IPS-18a (cell line): ENCODE data around the gene CDH10.

Source experiments
- H3K27ac ChIP-seq: one replicate; pipeline ENCODE4 v1.5.1; 2013; ENCODE audit warnings: low read length
- H3K27me3 ChIP-seq: one replicate; pipeline ENCODE4 v1.6.1; 2013; ENCODE audit warnings: mild to moderate bottlenecking, low read length; ENCODE audit not compliant: control insufficient read depth, insufficient read depth
- H3K36me3 ChIP-seq: one replicate; pipeline ENCODE4 v1.6.1; 2013; ENCODE audit warnings: low read depth, low read length; ENCODE audit not compliant: control insufficient read depth
- H3K4me1 ChIP-seq: one replicate; pipeline ENCODE4 v1.6.1; 2013; ENCODE audit warnings: low read depth, low read length; ENCODE audit not compliant: control insufficient read depth
- H3K4me3 ChIP-seq: one replicate; pipeline ENCODE4 v1.5.1; 2013; ENCODE audit warnings: low read length
- H3K9ac ChIP-seq: one replicate; pipeline ENCODE4 v1.6.1; 2013; ENCODE audit warnings: mild to moderate bottlenecking, low read length, moderate library complexity
- H3K9me3 ChIP-seq: one replicate; pipeline ENCODE4 v1.6.1; 2013; ENCODE audit warnings: low read depth, low read length; ENCODE audit not compliant: control insufficient read depth

Gene CDH10

DNA sequence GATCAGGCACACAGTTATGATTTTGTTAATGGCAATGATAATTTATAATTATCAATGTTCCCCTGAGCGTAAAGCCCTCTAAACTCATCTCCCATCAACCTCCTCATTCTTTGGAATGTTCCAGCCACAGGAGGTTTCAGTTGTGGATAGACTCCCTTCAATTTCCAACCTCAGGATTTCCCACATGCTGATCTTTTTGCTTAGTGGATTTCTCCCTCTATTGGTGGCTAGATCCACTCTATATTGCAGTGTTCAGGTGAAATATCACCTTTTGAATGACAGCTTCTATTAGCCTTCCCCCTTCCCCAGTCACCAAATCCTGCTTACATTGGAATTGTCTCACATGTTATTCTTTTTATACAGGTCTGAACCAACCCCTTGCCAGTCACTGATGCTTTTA is 113.9 kb downstream of the CDH10 start:
- H3K36me3 ChIP-seq: no peaks in the 10 kb centered on the region
- H3K27ac ChIP-seq: no peak overlapping the region
- no peak overlapping the region for H3K4me3 ChIP-seq
- no peaks in the 10 kb centered on the region for H3K9me3 ChIP-seq
- no peaks in the 10 kb centered on the region for H3K4me1 ChIP-seq
- no peak overlapping the region for H3K9ac ChIP-seq
- H3K27me3 ChIP-seq: no peaks in the 10 kb centered on the region

DNA sequence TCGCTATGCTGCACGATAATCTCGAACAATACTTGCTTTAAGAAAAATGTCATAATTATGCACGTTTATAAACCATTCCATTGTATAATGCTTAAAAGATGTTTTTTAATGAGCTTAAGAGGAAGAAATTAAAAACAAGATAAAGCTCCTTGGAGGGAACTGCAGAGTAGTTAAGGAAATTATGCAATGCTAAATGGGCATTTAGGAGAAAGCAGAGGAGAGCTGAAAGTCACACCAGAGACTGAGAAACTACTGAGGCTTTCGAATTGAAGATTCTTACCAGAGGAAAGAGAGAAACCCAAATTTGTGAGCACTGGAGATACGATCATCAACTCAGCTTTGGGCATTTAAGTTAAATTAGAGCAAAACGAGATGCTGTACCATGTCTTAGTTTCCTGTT is 119.4 kb downstream of the CDH10 start:
- Histone ChIP-seq H3K27me3 (no peaks in the 10 kb centered on the region), H3K4me1 (no peaks in the 10 kb centered on the region), H3K4me3 (no peak overlapping the region), H3K27ac (no peak overlapping the region), H3K9me3 (no peaks in the 10 kb centered on the region), H3K36me3 (no peaks in the 10 kb centered on the region), H3K9ac (no peak overlapping the region)

DNA sequence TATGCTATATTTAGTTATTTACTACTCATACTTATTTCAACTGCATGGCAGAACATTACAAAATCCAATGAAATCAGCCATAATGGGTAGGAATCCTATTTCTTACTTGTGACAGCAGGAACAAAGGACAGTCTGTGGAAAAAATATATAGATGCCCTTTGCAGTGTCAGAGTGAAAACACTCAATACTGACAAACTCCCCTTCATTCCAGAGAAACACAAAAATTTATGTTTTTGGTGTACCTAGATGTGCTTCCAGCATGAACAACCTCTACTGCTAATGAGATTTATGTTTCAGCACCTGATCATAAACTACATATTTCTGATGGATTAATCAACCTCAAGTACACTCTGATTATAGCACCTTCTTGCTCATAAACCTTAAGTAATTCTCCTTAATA is 132.4 kb downstream of the CDH10 start:
- Histone ChIP-seq H3K9me3 (no peaks in the 10 kb centered on the region), H3K9ac (no peak overlapping the region), H3K4me3 (no peak overlapping the region), H3K27ac (no peak overlapping the region), H3K36me3 (no peaks in the 10 kb centered on the region), H3K4me1 (no peaks in the 10 kb centered on the region), H3K27me3 (no peaks in the 10 kb centered on the region)

DNA sequence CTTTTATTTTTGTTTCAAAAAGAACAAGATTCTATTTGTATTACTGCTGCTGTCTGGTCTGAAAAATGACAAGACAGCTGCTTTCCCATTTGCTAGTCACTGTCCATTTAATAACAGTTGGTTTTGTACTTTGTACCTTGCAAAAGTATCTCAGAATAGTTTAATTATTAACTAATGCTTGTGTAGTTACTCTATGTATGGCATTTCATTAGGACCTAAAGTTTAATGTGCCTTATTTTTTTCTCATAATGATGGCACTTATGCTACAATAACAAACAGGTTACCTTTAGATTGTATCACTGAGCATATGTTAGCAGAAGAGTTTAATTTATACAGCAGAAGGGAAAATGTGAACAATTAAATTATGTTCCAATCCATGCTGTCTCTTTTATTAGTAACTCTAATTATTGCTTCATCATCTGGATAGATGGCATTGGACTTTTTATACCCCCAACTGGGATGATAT is 134.2 kb downstream of the CDH10 start:
- Histone ChIP-seq H3K27ac (no peak overlapping the region), H3K36me3 (no peaks in the 10 kb centered on the region), H3K27me3 (no peaks in the 10 kb centered on the region), H3K9me3 (no peaks in the 10 kb centered on the region), H3K9ac (no peak overlapping the region), H3K4me1 (no peaks in the 10 kb centered on the region), H3K4me3 (no peak overlapping the region)

DNA sequence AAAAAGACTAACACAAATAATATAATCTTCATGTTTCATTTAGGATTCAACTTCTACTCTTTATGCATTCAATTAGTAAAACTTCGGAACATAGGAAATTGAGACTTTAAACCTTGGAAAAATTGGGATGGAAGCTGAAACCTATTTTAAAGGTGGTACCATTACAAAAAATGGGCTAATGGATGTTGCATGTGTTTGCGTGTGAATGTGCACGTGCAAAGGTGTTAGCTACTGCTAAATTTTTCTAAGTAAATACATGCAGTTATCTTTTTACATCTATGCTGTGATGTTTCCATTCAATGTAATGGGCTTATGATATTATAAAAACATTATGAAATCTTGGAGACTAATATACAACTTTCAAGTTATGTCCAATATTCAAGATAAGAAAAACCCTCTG is 134.8 kb downstream of the CDH10 start:
- H3K9ac ChIP-seq: no peak overlapping the region
- H3K9me3 ChIP-seq: no peaks in the 10 kb centered on the region
- H3K27ac ChIP-seq: no peak overlapping the region
- H3K4me3 ChIP-seq: no peak overlapping the region
- no peaks in the 10 kb centered on the region for H3K27me3 ChIP-seq
- H3K4me1 ChIP-seq: no peaks in the 10 kb centered on the region
- no peaks in the 10 kb centered on the region for H3K36me3 ChIP-seq

DNA sequence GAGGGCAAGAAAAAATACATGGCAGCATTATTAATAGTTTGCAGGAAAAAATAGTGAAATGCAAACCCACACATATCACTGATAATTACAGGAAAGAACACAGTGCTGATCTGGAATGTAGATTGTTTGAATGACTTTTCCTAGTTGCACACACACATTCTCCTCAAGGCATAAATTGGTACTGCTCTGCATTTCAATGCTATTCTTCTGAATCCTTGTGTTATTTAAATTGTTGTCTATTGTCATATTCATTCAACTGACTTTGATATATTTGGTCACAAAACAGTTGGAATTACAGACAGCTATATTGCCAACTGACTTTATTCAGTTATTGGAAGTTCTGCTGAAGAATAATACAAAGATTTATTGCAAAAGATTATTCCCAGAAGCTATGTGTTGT is 139.5 kb downstream of the CDH10 start:
- Histone ChIP-seq H3K9me3 (no peaks in the 10 kb centered on the region), H3K9ac (no peak overlapping the region), H3K36me3 (no peaks in the 10 kb centered on the region), H3K4me1 (no peaks in the 10 kb centered on the region), H3K27me3 (no peaks in the 10 kb centered on the region), H3K4me3 (no peak overlapping the region), H3K27ac (no peak overlapping the region)

DNA sequence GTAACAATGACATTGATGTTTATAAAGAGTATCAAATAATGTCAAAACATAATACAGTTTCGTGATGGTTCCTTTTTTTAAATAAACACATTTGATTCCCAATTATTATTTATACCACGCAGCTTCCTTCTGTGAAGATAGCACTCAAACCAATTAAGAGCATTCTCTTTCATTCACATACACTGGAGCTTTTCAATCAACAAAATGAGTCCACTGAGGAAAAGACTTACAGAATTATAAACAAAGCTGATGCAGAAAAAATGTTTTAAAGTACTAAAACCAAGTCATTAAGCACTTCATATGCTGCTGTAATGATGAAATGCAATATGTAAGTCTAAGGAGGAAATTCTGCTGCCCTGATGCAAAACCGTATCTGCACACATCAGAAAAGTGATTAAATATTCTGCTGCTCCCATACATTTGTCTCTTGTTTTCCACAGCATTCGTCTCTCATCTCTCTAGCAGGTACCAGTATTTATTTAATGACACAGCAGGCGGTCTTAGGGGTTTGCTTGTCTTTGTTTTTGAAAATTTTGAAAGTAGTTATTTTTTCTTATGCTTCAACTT is 147.1 kb downstream of the CDH10 start:
- no peak overlapping the region for H3K9ac ChIP-seq
- no peak overlapping the region for H3K27ac ChIP-seq
- no peaks in the 10 kb centered on the region for H3K36me3 ChIP-seq
- no peak overlapping the region for H3K4me3 ChIP-seq
- H3K9me3 ChIP-seq: no peaks in the 10 kb centered on the region
- peaks cover 7% of the 10 kb centered on the region for H3K4me1 ChIP-seq
- no peaks in the 10 kb centered on the region for H3K27me3 ChIP-seq

DNA sequence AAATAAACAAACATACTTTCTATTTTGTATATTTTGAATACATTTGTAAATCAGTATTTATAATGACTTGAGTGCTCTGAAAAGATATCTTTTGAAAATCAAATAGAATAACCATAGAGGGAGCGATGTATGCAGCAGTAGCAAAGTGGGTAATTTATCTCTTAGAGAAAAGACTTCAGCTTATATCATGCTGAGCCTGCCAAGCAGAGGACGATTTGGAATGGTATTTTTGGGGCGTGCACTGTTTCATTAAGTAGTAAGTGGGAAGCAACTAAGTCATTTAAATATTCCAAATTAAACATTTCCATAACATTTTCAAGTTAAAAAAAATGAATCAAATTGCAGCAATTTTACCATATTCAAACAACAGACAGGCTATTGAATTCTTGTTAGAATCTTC is 147.6 kb downstream of the CDH10 start:
- Histone ChIP-seq H3K4me1 (peaks cover 7% of the 10 kb centered on the region), H3K9ac (no peak overlapping the region), H3K27ac (no peak overlapping the region)

DNA sequence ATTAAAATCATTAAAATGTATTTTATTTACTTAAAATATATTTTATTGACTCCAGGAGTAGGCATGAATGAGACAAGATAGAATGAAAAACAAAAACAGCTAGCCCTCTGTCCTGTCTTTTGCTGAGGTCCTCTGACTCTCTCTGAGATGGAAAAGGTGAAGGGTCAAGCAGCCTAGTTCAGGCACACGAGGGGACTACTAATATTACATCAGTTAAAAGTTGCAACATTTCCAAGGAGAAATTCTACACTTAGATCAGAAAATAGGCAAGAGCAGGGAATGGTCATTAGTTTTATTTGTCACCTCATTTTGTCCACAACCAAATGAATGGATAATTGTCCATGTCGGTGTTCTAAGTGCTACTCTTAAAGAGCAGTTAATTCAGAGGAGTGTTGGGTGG is 148.5 kb downstream of the CDH10 start:
- Histone ChIP-seq H3K9me3 (no peaks in the 10 kb centered on the region), H3K4me1 (peaks cover 7% of the 10 kb centered on the region), H3K27ac (no peak overlapping the region), H3K36me3 (no peaks in the 10 kb centered on the region), H3K9ac (no peak overlapping the region), H3K4me3 (no peak overlapping the region), H3K27me3 (no peaks in the 10 kb centered on the region)

More for the DNA sequence above, 147.6 kb downstream of the CDH10 start:
- Histone ChIP-seq H3K27me3 (no peaks in the 10 kb centered on the region), H3K36me3 (no peaks in the 10 kb centered on the region), H3K4me3 (no peak overlapping the region), H3K9me3 (no peaks in the 10 kb centered on the region)

DNA sequence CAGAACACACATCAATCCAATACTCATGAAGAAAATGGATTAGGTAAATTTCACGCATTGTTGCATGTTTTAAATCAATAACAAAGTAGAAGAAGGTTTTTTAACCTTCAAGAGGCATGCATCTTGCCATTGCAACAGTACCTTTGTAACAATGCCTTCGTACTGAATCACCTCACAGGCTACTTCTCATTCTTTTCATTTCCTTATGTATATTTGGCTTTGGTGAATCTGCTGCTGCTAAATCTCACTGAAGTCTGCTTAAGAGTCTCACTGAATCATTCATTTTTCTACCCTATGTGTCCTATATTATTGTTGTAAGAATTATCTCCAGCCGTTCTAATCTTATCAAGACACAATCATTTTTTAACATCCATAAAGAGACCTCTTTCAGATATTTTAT is 152.5 kb downstream of the CDH10 start:
- H3K36me3 ChIP-seq: no peaks in the 10 kb centered on the region
- no peak overlapping the region for H3K27ac ChIP-seq

DNA sequence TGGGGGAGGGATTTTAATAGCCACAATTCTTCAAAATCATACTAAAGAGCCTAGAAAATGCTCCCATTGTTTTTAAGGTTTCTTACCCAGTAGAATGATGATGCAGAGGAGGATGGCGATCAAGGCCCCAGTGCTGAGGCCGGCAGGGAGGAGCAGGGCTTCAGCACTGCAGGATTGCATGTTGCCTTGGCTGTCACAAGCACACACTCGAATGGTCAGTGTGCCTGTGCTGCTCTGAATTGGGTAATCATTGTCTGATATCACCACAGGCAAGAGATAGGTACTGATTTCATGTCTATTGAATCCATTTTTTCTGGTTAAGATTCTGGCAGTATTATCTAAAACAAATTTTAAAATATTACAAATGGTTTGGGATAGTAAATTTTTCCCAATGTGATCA is 153.3 kb downstream of the CDH10 start:
- H3K9ac ChIP-seq: no peak overlapping the region

More for the DNA sequence above, 152.5 kb downstream of the CDH10 start:
- no peaks in the 10 kb centered on the region for H3K27me3 ChIP-seq
- H3K4me1 ChIP-seq: peaks cover under 1% of the 10 kb centered on the region
- H3K9ac ChIP-seq: no peak overlapping the region
- H3K4me3 ChIP-seq: no peak overlapping the region
- no peaks in the 10 kb centered on the region for H3K9me3 ChIP-seq

DNA sequence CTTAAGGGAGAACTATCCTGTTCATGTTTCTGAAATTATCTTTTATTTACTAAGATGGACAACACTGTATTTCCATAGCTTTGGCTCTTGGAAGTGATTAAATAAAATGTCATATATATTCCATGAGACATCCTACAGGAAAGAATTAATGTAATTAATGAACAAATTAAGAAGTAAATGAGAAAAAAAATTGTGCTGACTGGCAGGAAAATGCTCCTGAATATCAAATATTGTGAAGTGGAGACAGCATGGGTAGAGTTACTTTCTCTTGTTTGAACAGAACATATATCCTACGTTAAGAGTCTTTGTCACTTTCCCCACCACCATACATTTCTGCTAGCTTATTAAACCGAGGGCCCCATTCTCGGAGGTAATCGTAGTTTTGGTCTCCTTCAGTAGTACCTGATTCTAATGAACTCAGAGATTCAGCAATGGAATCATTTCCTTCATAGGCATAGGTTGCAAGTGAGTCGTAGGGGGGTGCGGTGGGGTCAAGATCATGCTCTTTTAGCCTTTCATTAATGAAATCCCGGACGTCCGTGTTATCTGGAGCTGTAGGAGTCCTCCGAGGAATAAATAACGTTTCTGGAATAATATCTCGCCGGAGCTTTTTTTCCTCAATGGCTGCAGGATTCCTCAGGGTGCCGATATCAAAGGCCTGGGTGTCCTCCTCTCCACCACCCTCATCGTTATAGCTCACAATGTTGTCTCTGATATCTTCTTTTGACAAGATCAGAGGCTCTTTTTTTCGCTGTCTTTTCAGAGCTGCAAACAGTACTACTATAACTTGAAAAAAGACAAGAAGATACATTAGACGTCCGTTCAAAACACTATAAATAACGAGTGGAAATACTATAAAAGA is 157.2 kb downstream of the CDH10 start:
- Histone ChIP-seq H3K4me1 (no peaks in the 10 kb centered on the region), H3K27ac (no peak overlapping the region), H3K9me3 (no peaks in the 10 kb centered on the region), H3K4me3 (no peak overlapping the region), H3K27me3 (no peaks in the 10 kb centered on the region), H3K36me3 (no peaks in the 10 kb centered on the region), H3K9ac (no peak overlapping the region)

More for the DNA sequence above, 153.3 kb downstream of the CDH10 start:
- H3K9me3 ChIP-seq: no peaks in the 10 kb centered on the region
- no peaks in the 10 kb centered on the region for H3K36me3 ChIP-seq
- no peaks in the 10 kb centered on the region for H3K27me3 ChIP-seq
- H3K4me1 ChIP-seq: no peaks in the 10 kb centered on the region
- H3K27ac ChIP-seq: no peak overlapping the region
- no peak overlapping the region for H3K4me3 ChIP-seq
